HEK293 (cell line): ENCODE results near the gene LRRC34.

ENCODE experiments used
- ZBTB1 ChIP-seq: fragments of 450-650 bp; formaldehyde crosslinking; IDR thresholded peaks from 2 replicates; pipeline ENCODE4 v1.5.1; 2016; ENCODE audit warnings: missing biosample characterization, missing genetic modification characterization
- ZNF324 ChIP-seq: fragments of 450-650 bp; formaldehyde crosslinking; IDR thresholded peaks from 2 replicates; pipeline ENCODE4 v1.5.1; 2016; ENCODE audit warnings: missing biosample characterization, missing genetic modification characterization
- ZNF404 ChIP-seq: fragments of 450-650 bp; formaldehyde crosslinking; IDR thresholded peaks from 2 replicates; pipeline ENCODE4 v1.5.1; 2017; ENCODE audit warnings: missing biosample characterization, missing genetic modification characterization
- ZNF701 ChIP-seq: fragments of 450-650 bp; formaldehyde crosslinking; IDR thresholded peaks from 2 replicates; pipeline ENCODE4 v1.5.1; 2016; ENCODE audit warnings: missing biosample characterization, missing genetic modification characterization
- TF ChIP-seq, protein P1 (sequence below): fragments of 450-650 bp; formaldehyde crosslinking; conservative IDR thresholded peaks from 2 replicates; pipeline ENCODE4 v1.5.1; 2016; ENCODE audit warnings: low read depth, missing biosample characterization, missing genetic modification characterization
- TF ChIP-seq, protein P2 (sequence below): fragments of 450-650 bp; formaldehyde crosslinking; IDR thresholded peaks from 2 replicates; pipeline ENCODE4 v1.5.1; 2016; ENCODE audit warnings: missing biosample characterization, missing genetic modification characterization

DNA sequence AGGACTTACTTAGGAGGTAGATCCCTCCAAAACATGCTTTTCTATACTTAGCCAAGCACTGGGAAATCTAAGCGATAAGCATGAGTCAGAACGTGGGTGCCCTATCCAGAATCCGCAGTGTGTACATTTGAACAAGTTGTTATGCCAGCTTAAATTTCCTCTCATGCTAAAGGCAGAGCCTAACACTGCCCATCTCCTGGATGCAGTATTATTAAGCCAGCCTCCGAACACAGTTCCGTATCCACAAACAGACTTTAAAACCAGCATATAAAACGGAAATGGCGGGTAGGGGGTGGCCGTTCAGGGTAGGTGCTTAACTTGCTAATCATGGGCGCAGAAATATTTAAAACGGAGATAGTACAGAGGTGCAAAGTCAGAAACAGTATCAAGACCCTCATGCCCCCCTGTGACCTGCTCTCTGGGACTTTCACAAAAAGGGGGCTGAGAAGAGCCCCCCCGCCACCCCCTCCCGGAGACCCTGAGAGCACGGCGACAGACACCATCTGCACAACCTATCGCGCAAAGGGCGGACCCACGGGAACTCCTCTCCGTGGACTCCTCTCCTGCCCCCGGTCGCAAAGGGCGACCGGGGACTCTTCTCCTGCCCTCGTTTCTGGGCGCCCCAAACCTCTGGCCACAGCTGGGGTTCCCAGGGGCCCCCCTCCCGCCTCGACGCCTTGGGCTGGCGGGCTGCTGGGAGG is 923 bp downstream of the LRRC34 start:
- TF ChIP-seq ZBTB1 (tag by site-specific recombination) (no peak), ZNF701 (tag by site-specific recombination) (no peak), ZNF324 (tag by site-specific recombination) (no peak), ZNF404 (tag by site-specific recombination) (no peak)
- TF ChIP-seq, protein P1, sequence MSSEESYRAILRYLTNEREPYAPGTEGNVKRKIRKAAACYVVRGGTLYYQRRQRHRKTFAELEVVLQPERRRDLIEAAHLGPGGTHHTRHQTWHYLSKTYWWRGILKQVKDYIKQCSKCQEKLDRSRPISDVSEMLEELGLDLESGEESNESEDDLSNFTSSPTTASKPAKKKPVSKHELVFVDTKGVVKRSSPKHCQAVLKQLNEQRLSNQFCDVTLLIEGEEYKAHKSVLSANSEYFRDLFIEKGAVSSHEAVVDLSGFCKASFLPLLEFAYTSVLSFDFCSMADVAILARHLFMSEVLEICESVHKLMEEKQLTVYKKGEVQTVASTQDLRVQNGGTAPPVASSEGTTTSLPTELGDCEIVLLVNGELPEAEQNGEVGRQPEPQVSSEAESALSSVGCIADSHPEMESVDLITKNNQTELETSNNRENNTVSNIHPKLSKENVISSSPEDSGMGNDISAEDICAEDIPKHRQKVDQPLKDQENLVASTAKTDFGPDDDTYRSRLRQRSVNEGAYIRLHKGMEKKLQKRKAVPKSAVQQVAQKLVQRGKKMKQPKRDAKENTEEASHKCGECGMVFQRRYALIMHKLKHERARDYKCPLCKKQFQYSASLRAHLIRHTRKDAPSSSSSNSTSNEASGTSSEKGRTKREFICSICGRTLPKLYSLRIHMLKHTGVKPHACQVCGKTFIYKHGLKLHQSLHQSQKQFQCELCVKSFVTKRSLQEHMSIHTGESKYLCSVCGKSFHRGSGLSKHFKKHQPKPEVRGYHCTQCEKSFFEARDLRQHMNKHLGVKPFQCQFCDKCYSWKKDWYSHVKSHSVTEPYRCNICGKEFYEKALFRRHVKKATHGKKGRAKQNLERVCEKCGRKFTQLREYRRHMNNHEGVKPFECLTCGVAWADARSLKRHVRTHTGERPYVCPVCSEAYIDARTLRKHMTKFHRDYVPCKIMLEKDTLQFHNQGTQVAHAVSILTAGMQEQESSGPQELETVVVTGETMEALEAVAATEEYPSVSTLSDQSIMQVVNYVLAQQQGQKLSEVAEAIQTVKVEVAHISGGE (tag by site-specific recombination), result no peak
- TF ChIP-seq, protein P2, sequence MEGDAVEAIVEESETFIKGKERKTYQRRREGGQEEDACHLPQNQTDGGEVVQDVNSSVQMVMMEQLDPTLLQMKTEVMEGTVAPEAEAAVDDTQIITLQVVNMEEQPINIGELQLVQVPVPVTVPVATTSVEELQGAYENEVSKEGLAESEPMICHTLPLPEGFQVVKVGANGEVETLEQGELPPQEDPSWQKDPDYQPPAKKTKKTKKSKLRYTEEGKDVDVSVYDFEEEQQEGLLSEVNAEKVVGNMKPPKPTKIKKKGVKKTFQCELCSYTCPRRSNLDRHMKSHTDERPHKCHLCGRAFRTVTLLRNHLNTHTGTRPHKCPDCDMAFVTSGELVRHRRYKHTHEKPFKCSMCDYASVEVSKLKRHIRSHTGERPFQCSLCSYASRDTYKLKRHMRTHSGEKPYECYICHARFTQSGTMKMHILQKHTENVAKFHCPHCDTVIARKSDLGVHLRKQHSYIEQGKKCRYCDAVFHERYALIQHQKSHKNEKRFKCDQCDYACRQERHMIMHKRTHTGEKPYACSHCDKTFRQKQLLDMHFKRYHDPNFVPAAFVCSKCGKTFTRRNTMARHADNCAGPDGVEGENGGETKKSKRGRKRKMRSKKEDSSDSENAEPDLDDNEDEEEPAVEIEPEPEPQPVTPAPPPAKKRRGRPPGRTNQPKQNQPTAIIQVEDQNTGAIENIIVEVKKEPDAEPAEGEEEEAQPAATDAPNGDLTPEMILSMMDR (tag by site-specific recombination), result no peak
